ENCODE results near the gene NNMT. TPM values are rescaled to one million over a fixed set of nuclear protein-coding genes. Genes with fewer than 3 reads are reported as not detected.

Gene NNMT
- total RNA-seq, 1 donor from 2014 or later = 2.8 TPM

GRCh38 chr11:114310095-114310494, 13.9 kb downstream of the NNMT start:
- Mint-ChIP-seq H3K27me3 (peaks cover 12% of the 10 kb centered on the region), H3K4me3 (no peak overlapping the region), H3K9me3 (no peaks in the 10 kb centered on the region), H3K27ac (no peak overlapping the region), H3K36me3 (no peaks in the 10 kb centered on the region), H3K4me1 (ENCODE audit: unreplicated experiment) (peaks cover 11% of the 10 kb centered on the region)
- no peak for DNase-seq (ENCODE audit: extremely low spot score, unreplicated experiment)
- no peak for TF ChIP-seq CTCF (conservative IDR thresholded peaks at IDR 0.05)

GRCh38 chr11:114311946-114312345, 15.7 kb downstream of the NNMT start:
- Mint-ChIP-seq H3K9me3 (no peaks in the 10 kb centered on the region), H3K27ac (no peak overlapping the region), H3K4me1 (ENCODE audit: unreplicated experiment) (peaks cover 11% of the 10 kb centered on the region), H3K36me3 (no peaks in the 10 kb centered on the region), H3K4me3 (no peak overlapping the region), H3K27me3 (peaks cover 12% of the 10 kb centered on the region)
- DNase-seq (ENCODE audit: extremely low spot score, unreplicated experiment) = no peak
- no peak for TF ChIP-seq CTCF (conservative IDR thresholded peaks at IDR 0.05)

GRCh38 chr11:114314096-114314495, 17.9 kb downstream of the NNMT start:
- Mint-ChIP-seq H3K36me3 (no peaks in the 10 kb centered on the region), H3K9me3 (no peaks in the 10 kb centered on the region), H3K27ac (no peak overlapping the region), H3K27me3 (no peaks in the 10 kb centered on the region), H3K4me1 (ENCODE audit: unreplicated experiment) (no peaks in the 10 kb centered on the region), H3K4me3 (no peak overlapping the region)
- TF ChIP-seq CTCF (conservative IDR thresholded peaks at IDR 0.05) = no peak
- DNase-seq (ENCODE audit: extremely low spot score, unreplicated experiment) = no peak

GRCh38 chr11:114315749-114316368, 19.7 kb downstream of the NNMT start:
- Mint-ChIP-seq H3K4me3 (peak overlapping the region; percentile 28), H3K4me1 (ENCODE audit: unreplicated experiment) (peaks cover 11% of the 10 kb centered on the region), H3K27ac (no peak overlapping the region), H3K27me3 (peaks cover 3% of the 10 kb centered on the region), H3K36me3 (no peaks in the 10 kb centered on the region), H3K9me3 (no peaks in the 10 kb centered on the region)
- DNase-seq (ENCODE audit: extremely low spot score, unreplicated experiment) = no peak
- no peak for TF ChIP-seq CTCF (conservative IDR thresholded peaks at IDR 0.05)

- H3K36me3 Mint-ChIP-seq = no peaks in the 10 kb centered on the region
- H3K27ac Mint-ChIP-seq = no peak overlapping the region
- no peak for DNase-seq (ENCODE audit: extremely low spot score, unreplicated experiment)
- peaks cover 11% of the 10 kb centered on the region for H3K4me1 Mint-ChIP-seq (ENCODE audit: unreplicated experiment)
- TF ChIP-seq CTCF (conservative IDR thresholded peaks at IDR 0.05) = no peak
- no peak overlapping the region for H3K4me3 Mint-ChIP-seq
- peaks cover 3% of the 10 kb centered on the region for H3K27me3 Mint-ChIP-seq
- no peaks in the 10 kb centered on the region for H3K9me3 Mint-ChIP-seq
Measured at GRCh38 chr11:114316980-114317786, 21.0 kb downstream of the NNMT start.

Measured in type B pancreatic cell (in vitro differentiated cells).